H9 (cell line): ENCODE data around the gene XRN1. TPM values are rescaled to one million over a fixed set of nuclear protein-coding genes. Genes with fewer than 3 reads are reported as not detected.

Experiments used
- DNase-seq: peaks from one replicate; pipeline ENCODE4 v3.0.0-alpha.2; 2017
- H2AFZ ChIP-seq: one replicate; pipeline ENCODE4 v1.6.1; 2013; ENCODE audit warnings: mild to moderate bottlenecking, low read length, control low read depth, moderate library complexity
- H2AK5ac ChIP-seq: 2 replicates; pipeline ENCODE4 v1.6.1; 2013; ENCODE audit warnings: low read length, control low read depth, mixed read lengths; ENCODE audit not compliant: insufficient read length
- H2BK120ac ChIP-seq: one replicate; pipeline ENCODE4 v1.6.1; 2013; ENCODE audit warnings: low read depth, mild to moderate bottlenecking, low read length, control low read depth, inconsistent platforms; ENCODE audit not compliant: poor library complexity, severe bottlenecking
- H2BK12ac ChIP-seq: 2 replicates; pipeline ENCODE4 v1.6.1; 2013; ENCODE audit warnings: low read length, control low read depth, mixed read lengths, low read depth; ENCODE audit not compliant: insufficient read length
- H2BK15ac ChIP-seq: 2 replicates; pipeline ENCODE4 v1.6.1; 2013; ENCODE audit warnings: low read depth, low read length, control low read depth
- H2BK20ac ChIP-seq: one replicate; pipeline ENCODE4 v1.6.1; 2013; ENCODE audit warnings: low read depth, mild to moderate bottlenecking, low read length, control low read depth, inconsistent platforms; ENCODE audit not compliant: poor library complexity, severe bottlenecking
- H2BK5ac ChIP-seq: 2 replicates; pipeline ENCODE4 v1.6.1; 2013; ENCODE audit warnings: low read length, control low read depth, mixed read lengths; ENCODE audit not compliant: insufficient read length
- H3K14ac ChIP-seq: 2 replicates; pipeline ENCODE4 v1.6.1; 2013; ENCODE audit warnings: low read length, control low read depth; ENCODE audit not compliant: insufficient read depth
- H3K18ac ChIP-seq: 2 replicates; pipeline ENCODE4 v1.6.1; 2013; ENCODE audit warnings: low read depth, mild to moderate bottlenecking, mixed read lengths, low read length, control low read depth; ENCODE audit not compliant: insufficient read length
- H3K23ac ChIP-seq: 2 replicates; pipeline ENCODE4 v1.6.1; 2013; ENCODE audit warnings: low read length, control low read depth, mixed read lengths, low read depth; ENCODE audit not compliant: insufficient read length
- H3K23me2 ChIP-seq: 2 replicates; pipeline ENCODE4 v1.6.1; 2013; ENCODE audit warnings: low read depth, mild to moderate bottlenecking, mixed read lengths, low read length, control low read depth; ENCODE audit not compliant: insufficient read length, poor library complexity, severe bottlenecking
- H3K27ac ChIP-seq: 2 replicates; pipeline ENCODE4 v1.5.1; 2013; ENCODE audit warnings: low read length, control low read depth, mixed read lengths, low read depth; ENCODE audit not compliant: insufficient read length
- H3K27me3 ChIP-seq: 2 replicates; pipeline ENCODE4 v1.6.1; 2013; ENCODE audit warnings: low read length, control low read depth, inconsistent platforms; ENCODE audit not compliant: insufficient read depth
- H3K4ac ChIP-seq: 2 replicates; pipeline ENCODE4 v1.6.1; 2013; ENCODE audit warnings: low read depth, mild to moderate bottlenecking, control low read depth, inconsistent platforms, low read length, moderate library complexity
- H3K4me1 ChIP-seq: 2 replicates; pipeline ENCODE4 v1.6.1; 2013; ENCODE audit warnings: low read length, control low read depth, inconsistent platforms; ENCODE audit not compliant: insufficient read depth
- H3K4me2 ChIP-seq: 2 replicates; pipeline ENCODE4 v1.6.1; 2013; ENCODE audit warnings: low read length, control low read depth, mixed read lengths; ENCODE audit not compliant: insufficient read length, insufficient read depth
- H3K56ac ChIP-seq: 2 replicates; pipeline ENCODE4 v1.6.1; 2013; ENCODE audit warnings: low read depth, mild to moderate bottlenecking, mixed read lengths, low read length, control low read depth; ENCODE audit not compliant: insufficient read length
- H3K79me1 ChIP-seq: 2 replicates; pipeline ENCODE4 v1.6.1; 2013; ENCODE audit warnings: low read depth, mild to moderate bottlenecking, moderate library complexity, low read length, control low read depth, inconsistent platforms; ENCODE audit not compliant: insufficient read depth, poor library complexity, severe bottlenecking
- H3K79me2 ChIP-seq: 2 replicates; pipeline ENCODE4 v1.6.1; 2013; ENCODE audit warnings: low read length, control low read depth, inconsistent platforms; ENCODE audit not compliant: insufficient read depth
- H3K9ac ChIP-seq: 2 replicates; pipeline ENCODE4 v1.6.1; 2013; ENCODE audit warnings: low read length, control low read depth, mixed read lengths; ENCODE audit not compliant: insufficient read length; ENCODE audit errors: extremely low read depth
- H3K9me3 ChIP-seq: one replicate; pipeline ENCODE4 v1.6.1; 2013; ENCODE audit warnings: low read depth, low read length, inconsistent platforms; ENCODE audit not compliant: control insufficient read depth
- H3T11ph ChIP-seq: one replicate; pipeline ENCODE4 v1.6.1; 2013; ENCODE audit warnings: mild to moderate bottlenecking, low read length, control low read depth, inconsistent platforms
- H4K20me1 ChIP-seq: one replicate; pipeline ENCODE4 v1.6.1; 2013; ENCODE audit not compliant: control insufficient read depth, insufficient read length, insufficient read depth
- H4K5ac ChIP-seq: 2 replicates; pipeline ENCODE4 v1.6.1; 2013; ENCODE audit warnings: low read depth, mild to moderate bottlenecking, mixed read lengths, low read length, control low read depth; ENCODE audit not compliant: insufficient read length
- H4K8ac ChIP-seq: replicated peaks from 2 replicates; pipeline ENCODE4 v1.6.1; 2013; ENCODE audit warnings: low read length, control low read depth, mixed read lengths, low read depth; ENCODE audit not compliant: insufficient read length
- H4K91ac ChIP-seq: 2 replicates; pipeline ENCODE4 v1.6.1; 2013; ENCODE audit warnings: low read depth, mild to moderate bottlenecking, moderate library complexity, mixed read lengths, low read length, control low read depth; ENCODE audit not compliant: insufficient read length
- H3K27ac Mint-ChIP-seq, 3 experiments: 2 replicates in 2 of 3; 3 replicates in 1 of 3; pipeline ENCODE4 v1.8.0; 2020 to 2021; ENCODE audit warnings: mixed read lengths in 3 of 3, mild to moderate bottlenecking in 1 of 3, moderate library complexity in 1 of 3
- H3K27me3 Mint-ChIP-seq: 2 replicates; pipeline ENCODE4 v1.8.0; 2021; ENCODE audit warnings: low read depth, mild to moderate bottlenecking, moderate library complexity, mixed read lengths
- H3K36me3 Mint-ChIP-seq, 3 experiments: 2 replicates in 2 of 3; 3 replicates in 1 of 3; pipeline ENCODE4 v1.8.0; 2020 to 2021; ENCODE audit warnings: low read depth in 3 of 3, mixed read lengths in 3 of 3; ENCODE audit not compliant: insufficient read depth in 1 of 3
- H3K4me1 Mint-ChIP-seq, 2 experiments: 2 replicates each; pipeline ENCODE4 v1.8.0; 2020; ENCODE audit warnings: mixed read lengths in 2 of 2
- H3K4me3 Mint-ChIP-seq, 2 experiments: 2 replicates in 1 of 2; 3 replicates in 1 of 2; pipeline ENCODE4 v1.8.0; 2020 to 2021; ENCODE audit warnings: mild to moderate bottlenecking in 2 of 2, mixed read lengths in 2 of 2, moderate library complexity in 1 of 2
- H3K9me3 Mint-ChIP-seq, 2 experiments: 2 replicates in 1 of 2; 3 replicates in 1 of 2; pipeline ENCODE4 v1.8.0; 2020; ENCODE audit warnings: mild to moderate bottlenecking in 2 of 2, mixed read lengths in 2 of 2, moderate library complexity in 1 of 2
- CTCF ChIP-seq: fragments of 200-600 bp; sonication (generic); conservative IDR thresholded peaks from 3 replicates; pipeline ENCODE4 v1.8.0; 2021; ENCODE audit warnings: antibody characterized with exemption, mild to moderate bottlenecking
- WGBS: extraction: QIAGEN DNeasy Blood & Tissue Kit; methylation state at CpG from one replicate; pipeline ENCODE4 v1.1.7; 2013; ENCODE audit warnings: missing lambda C conversion rate, low lambda C conversion rate, mixed read lengths; ENCODE audit not compliant: insufficient read length; ENCODE audit errors: extremely low coverage; 5-methylcytosine and 5-hydroxymethylcytosine counted together
- total RNA-seq: library from RNA; stranded (reverse); gene quantifications from 2 replicates; pipeline ENCODE4 v1.2.1, GENCODE V29; 2021

XRN1 gene
- total RNA-seq, 1 experiment from 2014 or later: 15.0 TPM

GRCh38 chr3:142275856-142276255 lies 172.0 kb downstream of the XRN1 start:
- Mint-ChIP-seq H3K27me3 (peaks cover 11% of the 10 kb centered on the region), H3K36me3 (peaks cover 0 to 9% (median 5%) of the 10 kb centered on the region in 3 experiments; a peak in 4 of 7 replicates), H3K4me1 (no peaks in the 10 kb centered on the region), H3K27ac (no peak overlapping the region), H3K4me3 (no peak overlapping the region), H3K9me3 (peaks cover 8 to 12% of the 10 kb centered on the region in 2 experiments; a peak in 4 of 5 replicates)
- H3K18ac ChIP-seq: no peak overlapping the region
- H3K79me1 ChIP-seq: no peaks in the 10 kb centered on the region
- no peak overlapping the region for H3K9ac ChIP-seq
- no peak overlapping the region for H3K27ac ChIP-seq
- no peak overlapping the region for H3K4me2 ChIP-seq
- no peak for TF ChIP-seq CTCF
- H2BK15ac ChIP-seq: no peak overlapping the region
- no peak overlapping the region for H3T11ph ChIP-seq
- no peak overlapping the region for H2AFZ ChIP-seq
- no peak overlapping the region for H2BK120ac ChIP-seq
- H2BK5ac ChIP-seq: no peak overlapping the region
- WGBS: no CpG with 5 or more reads among the region's 2 CpGs
- no peak overlapping the region for H2BK20ac ChIP-seq
- H2BK12ac ChIP-seq: no peak overlapping the region
- H4K8ac ChIP-seq: no peak overlapping the region
- H3K9me3 ChIP-seq: no peaks in the 10 kb centered on the region
- H4K91ac ChIP-seq: no peak overlapping the region
- no peaks in the 10 kb centered on the region for H3K79me2 ChIP-seq
- no peak overlapping the region for H2AK5ac ChIP-seq
- H3K27me3 ChIP-seq: no peaks in the 10 kb centered on the region
- no peak overlapping the region for H4K5ac ChIP-seq
- H3K4me1 ChIP-seq: no peaks in the 10 kb centered on the region
- H4K20me1 ChIP-seq: no peaks in the 10 kb centered on the region
- no peak overlapping the region for H3K56ac ChIP-seq
- no peak for DNase-seq
- H3K23ac ChIP-seq: no peak overlapping the region
- no peak overlapping the region for H3K14ac ChIP-seq
- no peak overlapping the region for H3K4ac ChIP-seq
- no peaks in the 10 kb centered on the region for H3K23me2 ChIP-seq
